GM21360 (cell line): ENCODE results near the gene STING1.
"Not testable (repeated sequence)": the region's sequence is repeated elsewhere in the genome, so short reads cannot be mapped to it uniquely, and the experiment has no call there.

ENCODE experiments used
- ATAC-seq: cut with Tn5 transposase; IDR thresholded peaks from one replicate; pipeline ENCODE4 v1.9.1; 2021; ENCODE audit warnings: mild to moderate bottlenecking, moderate library complexity; ENCODE audit not compliant: unreplicated experiment

STING1 gene

GRCh38 chr5:139440416-139440815 lies 42.1 kb downstream of the STING1 start:
- ATAC-seq, result not testable (repeated sequence)

GRCh38 chr5:139439013-139439903 lies 43.3 kb downstream of the STING1 start, which contains the start of gene DNAJC18:
Gene DNAJC18, minus strand, starts transcription at chr5:139439525. Its CDS starts 80 bp downstream, at chr5:139439445.
- ATAC-seq, result peak; percentile 92

DNA sequence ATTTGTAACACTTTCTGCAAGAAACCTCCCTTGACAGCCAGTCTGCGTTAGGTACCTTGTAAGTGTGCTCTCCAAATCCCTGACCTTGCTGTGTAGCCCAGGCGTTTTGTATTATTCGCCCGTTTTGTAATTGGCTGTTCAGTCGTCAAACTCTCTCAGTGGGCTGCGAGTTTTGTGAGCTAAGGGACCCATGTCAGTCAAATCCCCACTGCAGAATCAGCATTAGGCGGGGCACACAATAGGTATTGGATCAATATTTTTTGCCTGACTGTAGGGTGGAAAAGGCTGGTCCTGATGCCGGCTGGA lies 43.9 kb downstream of the STING1 start:
- ATAC-seq, result no peak

DNA sequence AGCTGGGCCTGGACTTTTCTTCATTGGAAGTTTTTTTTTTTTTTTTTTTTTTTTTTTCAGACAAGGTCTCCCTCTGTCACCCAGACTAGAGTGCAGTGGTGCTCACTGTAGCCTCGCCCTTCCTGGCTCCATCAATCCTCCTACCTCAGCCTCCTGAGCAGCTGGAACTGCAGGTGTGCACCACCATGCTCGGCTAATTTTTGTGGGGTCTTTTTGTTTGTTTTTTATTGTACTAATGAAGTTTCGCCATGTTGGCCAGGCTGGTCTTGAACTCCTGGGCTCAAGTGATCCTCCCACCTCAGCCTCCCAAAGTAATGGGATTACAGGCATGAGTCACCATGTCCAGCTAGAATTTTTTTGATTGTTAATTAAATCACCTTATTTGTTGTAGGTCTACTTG lies 46.9 kb downstream of the STING1 start:
- ATAC-seq, result no peak

- no peak for ATAC-seq
Measured at GRCh38 chr5:139431706-139432105, 50.9 kb downstream of the STING1 start.

GRCh38 chr5:139430015-139430414 lies 52.5 kb downstream of the STING1 start:
- ATAC-seq, result no peak

- no peak for ATAC-seq
Measured at GRCh38 chr5:139426203-139426885, 56.2 kb downstream of the STING1 start.
